ENCODE data around the gene ZNF287. TPM values are rescaled to one million over a fixed set of nuclear protein-coding genes. Genes with fewer than 3 reads are reported as not detected.

Gene ZNF287
- total RNA-seq, 1 experiment from 2014 or later = 5.4 TPM

Other genes with a start within 250 kb of the ZNF287 start
- gene CENPV, start 215.7 kb downstream of the ZNF287 start, total RNA-seq (2021) = 151 to 152 TPM (median 151 TPM) in 3 replicates
- gene UBB, start 188.1 kb downstream of the ZNF287 start, total RNA-seq (2021) = 1,216 to 1,403 TPM (median 1,352 TPM) in 3 replicates
- gene TRPV2, start 153.6 kb downstream of the ZNF287 start, total RNA-seq (2021) = 3.5 to 4.9 TPM (median 4.3 TPM) in 3 replicates
- gene LRRC75A, start 77.0 kb downstream of the ZNF287 start, total RNA-seq (2021) = 13.7 to 22.9 TPM (median 14.7 TPM) in 3 replicates
- 2.2 to 4.5 TPM (median 3.0 TPM) in 3 replicates for gene ZNF624, start 84.6 kb upstream of the ZNF287 start, total RNA-seq (2021)
- 1.6 to 2.6 TPM (median 2.6 TPM) in 3 replicates for gene CCDC144A, start 121.0 kb upstream of the ZNF287 start, total RNA-seq (2021)

All from WTC11 (cell line).